Loucy (cell line): Measurements from ENCODE around the gene BTNL8.

Source experiments
- H2AFZ ChIP-seq: fragments of 200-600 bp; sonication (generic); 2 replicates; pipeline ENCODE4 v1.6.0; 2016; ENCODE audit warnings: antibody characterized with exemption, mild to moderate bottlenecking, low read length, moderate library complexity
- H3F3A ChIP-seq: fragments of 200-600 bp; 2 replicates; pipeline ENCODE4 v1.6.0; 2016; ENCODE audit warnings: antibody characterized with exemption, low read depth, mild to moderate bottlenecking
- H3K27me3 ChIP-seq: fragments of 200-600 bp; sonication (generic); 2 replicates; pipeline ENCODE4 v1.6.1; 2014; ENCODE audit warnings: low read length, mild to moderate bottlenecking; ENCODE audit not compliant: insufficient read depth, poor library complexity, severe bottlenecking
- H3K36me3 ChIP-seq: fragments of 200-600 bp; sonication (generic); 2 replicates; pipeline ENCODE4 v1.6.1; 2016; ENCODE audit warnings: low read length; ENCODE audit not compliant: insufficient read depth
- H3K4me1 ChIP-seq: fragments of 200-600 bp; sonication (generic); 2 replicates; pipeline ENCODE4 v1.5.1; 2014; ENCODE audit warnings: low read length, mild to moderate bottlenecking; ENCODE audit not compliant: insufficient read depth, poor library complexity, severe bottlenecking
- H3K4me2 ChIP-seq: fragments of 200-600 bp; sonication (generic); 2 replicates; pipeline ENCODE4 v1.6.0; 2014; ENCODE audit warnings: antibody characterized with exemption, low read length, low read depth, mild to moderate bottlenecking; ENCODE audit not compliant: poor library complexity, severe bottlenecking
- H3K4me3 ChIP-seq: fragments of 200-600 bp; sonication (generic); 2 replicates; pipeline ENCODE4 v1.5.1; 2014; ENCODE audit warnings: low read length, mild to moderate bottlenecking, mixed read lengths; ENCODE audit not compliant: poor library complexity, severe bottlenecking
- H3K79me2 ChIP-seq: fragments of 200-600 bp; sonication (generic); 2 replicates; pipeline ENCODE4 v1.6.1; 2014; ENCODE audit warnings: low read length; ENCODE audit not compliant: insufficient read depth
- H3K9ac ChIP-seq: fragments of 200-600 bp; sonication (generic); 2 replicates; pipeline ENCODE4 v1.6.0; 2014; ENCODE audit warnings: mild to moderate bottlenecking, low read depth, low read length, moderate library complexity; ENCODE audit not compliant: poor library complexity, severe bottlenecking
- H3K9me2 ChIP-seq: fragments of 200-600 bp; sonication (generic); replicated peaks from 2 replicates; pipeline ENCODE4 v1.6.1; 2016; ENCODE audit warnings: low read depth, low read length, mixed read lengths
- H3K9me3 ChIP-seq: fragments of 200-600 bp; sonication (generic); 2 replicates; pipeline ENCODE4 v1.6.1; 2014; ENCODE audit warnings: mild to moderate bottlenecking, antibody characterized with exemption, low read length, low read depth; ENCODE audit not compliant: insufficient read depth
- H4K20me1 ChIP-seq: fragments of 200-600 bp; sonication (generic); 2 replicates; pipeline ENCODE4 v1.6.0; 2014; ENCODE audit warnings: antibody characterized with exemption, low read length, mild to moderate bottlenecking; ENCODE audit not compliant: insufficient read depth, poor library complexity, severe bottlenecking
- EZH2phosphoT487 ChIP-seq: fragments of 200-600 bp; IDR thresholded peaks from 2 replicates; pipeline ENCODE4 v1.6.1; 2018; ENCODE audit warnings: antibody characterized with exemption, mild to moderate bottlenecking, moderate library complexity, borderline replicate concordance
- TF ChIP-seq, protein P1 (sequence below): fragments of 200-600 bp; sonication (generic); conservative IDR thresholded peaks from 2 replicates; pipeline ENCODE4 v1.5.1; 2014; ENCODE audit warnings: mild to moderate bottlenecking, antibody characterized with exemption, low read length

The BTNL8 gene

DNA sequence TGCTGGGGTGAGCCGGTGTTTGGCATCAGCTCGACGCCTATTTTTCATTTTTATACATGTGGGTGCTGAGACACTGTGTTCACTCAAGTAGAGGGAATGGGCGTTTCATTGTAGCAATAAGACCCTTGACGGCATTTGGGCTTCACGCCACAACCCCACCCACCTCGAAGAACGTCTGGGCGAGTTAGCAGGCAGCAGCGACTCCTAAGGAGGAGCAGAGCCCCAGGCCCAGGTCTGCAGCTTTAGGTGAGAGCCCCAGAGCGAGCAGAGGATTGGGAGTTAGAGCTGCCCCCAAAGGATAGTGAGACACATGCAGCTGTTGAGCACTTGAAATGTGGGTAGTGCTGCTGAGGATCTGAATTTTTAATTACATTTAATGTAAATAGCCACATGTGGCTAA lies 36.3 kb upstream of the BTNL8 start:
- Histone ChIP-seq H3K27me3 (no peaks in the 10 kb centered on the region), H3K4me2 (no peak overlapping the region), H3K9me2 (no peaks in the 10 kb centered on the region), H3K9me3 (no peaks in the 10 kb centered on the region), H2AFZ (no peak overlapping the region), H3K4me3 (no peak overlapping the region), H3K4me1 (peaks cover 7% of the 10 kb centered on the region), H3K9ac (no peak overlapping the region), H3K79me2 (peaks cover 11% of the 10 kb centered on the region), H3K36me3 (no peaks in the 10 kb centered on the region), H3F3A (no peaks in the 10 kb centered on the region), H4K20me1 (no peaks in the 10 kb centered on the region)
- TF ChIP-seq, protein P1, sequence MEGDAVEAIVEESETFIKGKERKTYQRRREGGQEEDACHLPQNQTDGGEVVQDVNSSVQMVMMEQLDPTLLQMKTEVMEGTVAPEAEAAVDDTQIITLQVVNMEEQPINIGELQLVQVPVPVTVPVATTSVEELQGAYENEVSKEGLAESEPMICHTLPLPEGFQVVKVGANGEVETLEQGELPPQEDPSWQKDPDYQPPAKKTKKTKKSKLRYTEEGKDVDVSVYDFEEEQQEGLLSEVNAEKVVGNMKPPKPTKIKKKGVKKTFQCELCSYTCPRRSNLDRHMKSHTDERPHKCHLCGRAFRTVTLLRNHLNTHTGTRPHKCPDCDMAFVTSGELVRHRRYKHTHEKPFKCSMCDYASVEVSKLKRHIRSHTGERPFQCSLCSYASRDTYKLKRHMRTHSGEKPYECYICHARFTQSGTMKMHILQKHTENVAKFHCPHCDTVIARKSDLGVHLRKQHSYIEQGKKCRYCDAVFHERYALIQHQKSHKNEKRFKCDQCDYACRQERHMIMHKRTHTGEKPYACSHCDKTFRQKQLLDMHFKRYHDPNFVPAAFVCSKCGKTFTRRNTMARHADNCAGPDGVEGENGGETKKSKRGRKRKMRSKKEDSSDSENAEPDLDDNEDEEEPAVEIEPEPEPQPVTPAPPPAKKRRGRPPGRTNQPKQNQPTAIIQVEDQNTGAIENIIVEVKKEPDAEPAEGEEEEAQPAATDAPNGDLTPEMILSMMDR, result no peak
- no peak for TF ChIP-seq EZH2phosphoT487

DNA sequence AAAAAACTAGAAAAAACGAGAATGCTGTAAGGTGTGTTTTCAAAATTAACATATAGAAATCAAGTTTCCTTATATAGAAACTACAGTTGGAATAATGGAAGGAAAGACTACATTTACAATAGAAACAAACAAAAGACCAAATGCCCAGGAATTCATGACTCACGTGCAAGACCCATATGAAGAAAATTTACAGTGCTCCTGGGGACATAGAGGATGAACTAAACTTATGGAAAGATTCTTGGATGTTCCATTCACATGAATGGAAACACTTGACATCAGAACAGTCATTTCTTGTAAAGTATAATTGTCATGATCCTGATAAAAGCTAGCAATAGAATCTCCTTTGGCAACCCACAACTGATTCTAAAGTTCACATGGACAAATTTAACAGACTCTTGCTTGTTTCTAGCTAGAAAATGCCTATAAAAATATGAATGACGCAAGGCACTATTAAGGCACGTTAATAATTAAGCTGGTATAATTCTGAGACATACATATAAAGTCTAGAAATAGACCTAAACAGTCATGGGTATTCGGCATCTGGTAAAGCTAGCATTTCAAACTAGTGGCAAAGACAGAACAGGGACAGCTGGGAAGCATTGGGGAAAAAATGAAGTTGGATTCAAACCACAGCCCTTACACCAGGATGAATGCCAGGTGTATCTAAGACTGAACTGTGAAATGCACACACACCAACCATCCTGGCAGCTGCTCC lies 32.8 kb upstream of the BTNL8 start:
- no peaks in the 10 kb centered on the region for H3F3A ChIP-seq
- H4K20me1 ChIP-seq, result no peaks in the 10 kb centered on the region
- no peak overlapping the region for H3K4me3 ChIP-seq
- H3K27me3 ChIP-seq, result no peaks in the 10 kb centered on the region
- H3K9me3 ChIP-seq, result no peaks in the 10 kb centered on the region
- no peaks in the 10 kb centered on the region for H3K79me2 ChIP-seq
- H3K9me2 ChIP-seq, result no peaks in the 10 kb centered on the region
- H3K4me2 ChIP-seq, result no peak overlapping the region
- no peak overlapping the region for H2AFZ ChIP-seq
- no peak overlapping the region for H3K9ac ChIP-seq
- H3K4me1 ChIP-seq, result no peaks in the 10 kb centered on the region
- TF ChIP-seq, protein P1, result no peak
- no peak for TF ChIP-seq EZH2phosphoT487
- H3K36me3 ChIP-seq, result no peaks in the 10 kb centered on the region

DNA sequence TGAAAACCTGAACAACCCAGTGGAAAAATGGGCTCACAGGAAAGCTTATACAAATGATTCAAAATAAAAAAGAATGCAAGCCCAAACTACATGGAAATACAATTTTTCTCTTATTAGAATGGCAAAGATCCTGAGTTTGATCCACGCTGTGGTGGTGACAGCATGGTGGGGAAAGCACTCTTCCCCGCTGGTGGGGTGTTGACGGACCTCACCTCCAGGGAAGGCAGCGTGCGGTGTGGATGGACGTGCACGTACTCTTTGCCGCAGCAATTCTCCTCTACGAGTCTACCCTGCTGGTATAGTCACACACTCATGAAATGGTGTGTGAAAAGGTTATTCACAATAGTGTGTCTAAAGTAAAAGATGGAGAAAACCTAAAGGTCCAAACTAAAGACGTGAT lies 32.0 kb upstream of the BTNL8 start:
- Histone ChIP-seq H3K4me3 (no peak overlapping the region), H3K4me2 (no peak overlapping the region), H2AFZ (no peak overlapping the region), H3K9me2 (no peaks in the 10 kb centered on the region), H3K27me3 (no peaks in the 10 kb centered on the region), H3F3A (no peaks in the 10 kb centered on the region), H3K79me2 (no peaks in the 10 kb centered on the region), H3K9me3 (no peaks in the 10 kb centered on the region), H3K36me3 (no peaks in the 10 kb centered on the region), H3K9ac (no peak overlapping the region), H3K4me1 (no peaks in the 10 kb centered on the region), H4K20me1 (no peaks in the 10 kb centered on the region)
- no peak for TF ChIP-seq EZH2phosphoT487
- TF ChIP-seq, protein P1, result no peak
